Measurements from ENCODE around the gene CACNA1C. TPM values are rescaled to one million over a fixed set of nuclear protein-coding genes. Genes with fewer than 3 reads are reported as not detected.

Gene CACNA1C
- total RNA-seq, 1 experiment from 2014 or later, result 1.1 TPM

- WGBS (ENCODE audit: extremely low coverage, insufficient read length, low lambda C conversion rate), result no CpG with 5 or more reads among the region's 10 CpGs
- TF ChIP-seq CTCF (conservative IDR thresholded peaks at IDR 0.05), result no peak
- H3K9me3 ChIP-seq (ENCODE audit: control insufficient read depth, low read depth, low read length), result no peaks in the 10 kb centered on the region
- no peak overlapping the region for H3K27ac ChIP-seq (ENCODE audit: insufficient read length, low read depth, low read length)
- no peaks in the 10 kb centered on the region for H3K4me1 ChIP-seq (ENCODE audit: insufficient read depth, low read length)
- no peaks in the 10 kb centered on the region for H3K9me3 Mint-ChIP-seq
- no peaks in the 10 kb centered on the region for H3K79me1 ChIP-seq (ENCODE audit: insufficient read depth, low read depth, low read length, poor library complexity, severe bottlenecking)
- no peak overlapping the region for H2BK5ac ChIP-seq (ENCODE audit: insufficient read length, low read length)
- no peaks in the 10 kb centered on the region for H3K4me1 Mint-ChIP-seq
- H3K56ac ChIP-seq (ENCODE audit: insufficient read length, low read depth, low read length), result no peak overlapping the region
- no peak overlapping the region for H2AFZ ChIP-seq (ENCODE audit: low read length)
- H3K9ac ChIP-seq (ENCODE audit: extremely low read depth, insufficient read length, low read length), result no peak overlapping the region
- no peaks in the 10 kb centered on the region for H3K27me3 ChIP-seq (ENCODE audit: insufficient read depth, low read length)
- no peak overlapping the region for H3K4me3 Mint-ChIP-seq
- DNase-seq, result no peak
- H4K8ac ChIP-seq (replicated peaks; ENCODE audit: insufficient read length, low read depth, low read length), result no peak overlapping the region
- H3K23ac ChIP-seq (ENCODE audit: insufficient read length, low read depth, low read length), result no peak overlapping the region
- no peaks in the 10 kb centered on the region; the same call in 1 of the 2 replicates for H3K27me3 Mint-ChIP-seq (ENCODE audit: low read depth)
- H4K5ac ChIP-seq (ENCODE audit: insufficient read length, low read depth, low read length), result no peak overlapping the region
- H4K20me1 ChIP-seq (ENCODE audit: control insufficient read depth, insufficient read depth, insufficient read length), result no peaks in the 10 kb centered on the region
- no peak overlapping the region for H4K91ac ChIP-seq (ENCODE audit: insufficient read length, low read depth, low read length)
- no peak overlapping the region for H3K4me2 ChIP-seq (ENCODE audit: insufficient read depth, insufficient read length, low read length)
- H3K36me3 Mint-ChIP-seq (ENCODE audit: insufficient read depth in 1 of 3, low read depth in 3 of 3), result no peaks in the 10 kb centered on the region
- H3K4ac ChIP-seq (ENCODE audit: low read depth, low read length), result no peak overlapping the region
- H3K79me2 ChIP-seq (ENCODE audit: insufficient read depth, low read length), result no peaks in the 10 kb centered on the region
- H2BK15ac ChIP-seq (ENCODE audit: low read depth, low read length), result no peak overlapping the region
- no peak overlapping the region for H2AK5ac ChIP-seq (ENCODE audit: insufficient read length, low read length)
- no peak overlapping the region for H3K18ac ChIP-seq (ENCODE audit: insufficient read length, low read depth, low read length)
- H2BK20ac ChIP-seq (ENCODE audit: low read depth, low read length, poor library complexity, severe bottlenecking), result no peak overlapping the region
- H2BK12ac ChIP-seq (ENCODE audit: insufficient read length, low read depth, low read length), result no peak overlapping the region
- H3K23me2 ChIP-seq (ENCODE audit: insufficient read length, low read depth, low read length, poor library complexity, severe bottlenecking), result no peaks in the 10 kb centered on the region
- no peak overlapping the region for H2BK120ac ChIP-seq (ENCODE audit: low read depth, low read length, poor library complexity, severe bottlenecking)
- H3T11ph ChIP-seq (ENCODE audit: low read length), result no peak overlapping the region
- H3K27ac Mint-ChIP-seq, result no peak overlapping the region
- H3K14ac ChIP-seq (ENCODE audit: insufficient read depth, low read length), result no peak overlapping the region
Observed at GRCh38 chr12:2498964-2499500, 446.2 kb downstream of the CACNA1C start.

Data from H9 (cell line).